GM19397 (cell line): ENCODE results near the gene COP1.
"Not testable (repeated sequence)": the region's sequence is repeated elsewhere in the genome, so short reads cannot be mapped to it uniquely, and the experiment has no call there.

Source experiments
- ATAC-seq: cut with Tn5 transposase; IDR thresholded peaks from one replicate; pipeline ENCODE4 v1.9.1; 2021; ENCODE audit warnings: mild to moderate bottlenecking, moderate library complexity; ENCODE audit not compliant: unreplicated experiment

COP1 gene

GRCh38 chr1:176051402-176051801 is 155.7 kb downstream of the COP1 start:
- no peak for ATAC-seq

GRCh38 chr1:176049582-176049981 is 157.5 kb downstream of the COP1 start:
- ATAC-seq, result no peak

- ATAC-seq, result no peak
Observed at GRCh38 chr1:176046926-176047325, 160.2 kb downstream of the COP1 start.

GRCh38 chr1:176043537-176043936 is 163.5 kb downstream of the COP1 start:
- ATAC-seq, result no peak

- no peak for ATAC-seq
Observed at GRCh38 chr1:176033881-176034280, 173.2 kb downstream of the COP1 start.

- no peak for ATAC-seq
Observed at GRCh38 chr1:176033474-176033873, 173.6 kb downstream of the COP1 start.

- ATAC-seq, result no peak
Observed at GRCh38 chr1:176032040-176032645, 174.9 kb downstream of the COP1 start.

- no peak for ATAC-seq
Observed at GRCh38 chr1:176029609-176030008, 177.5 kb downstream of the COP1 start.

GRCh38 chr1:176029155-176029554 is 177.9 kb downstream of the COP1 start:
- no peak for ATAC-seq

GRCh38 chr1:176027934-176028333 is 179.2 kb downstream of the COP1 start:
- ATAC-seq, result not testable (repeated sequence)

GRCh38 chr1:176022574-176022973 is 184.5 kb downstream of the COP1 start:
- no peak for ATAC-seq

GRCh38 chr1:176017722-176018121 is 189.4 kb downstream of the COP1 start:
- no peak for ATAC-seq

GRCh38 chr1:176009951-176010350 is 197.1 kb downstream of the COP1 start:
- ATAC-seq, result no peak

GRCh38 chr1:176007756-176008389 is 199.2 kb downstream of the COP1 start:
- ATAC-seq, result not testable (repeated sequence)

- not testable (repeated sequence) for ATAC-seq
Observed at GRCh38 chr1:175994660-175995059, 212.4 kb downstream of the COP1 start.

GRCh38 chr1:175992825-175993224 is 214.3 kb downstream of the COP1 start:
- not testable (repeated sequence) for ATAC-seq

- not testable (repeated sequence) for ATAC-seq
Observed at GRCh38 chr1:175992202-175992601, 214.9 kb downstream of the COP1 start.

GRCh38 chr1:175984813-175985212 is 222.3 kb downstream of the COP1 start:
- no peak for ATAC-seq

GRCh38 chr1:175984057-175984812 is 222.9 kb downstream of the COP1 start:
- ATAC-seq, result no peak

- not testable (repeated sequence) for ATAC-seq
Observed at GRCh38 chr1:175983363-175983762, 223.7 kb downstream of the COP1 start.

- no peak for ATAC-seq
Observed at GRCh38 chr1:175981128-175981527, 226.0 kb downstream of the COP1 start.

- ATAC-seq, result no peak
Observed at GRCh38 chr1:175978926-175979325, 228.2 kb downstream of the COP1 start.
